ENCODE results near the gene CNOT6L. TPM values are rescaled to one million over a fixed set of nuclear protein-coding genes. Genes with fewer than 3 reads are reported as not detected.

CNOT6L gene
- polyA plus RNA-seq, 1 of the 3 experiments (the other 2 are of a cell fraction) = 2.8 TPM

DNA sequence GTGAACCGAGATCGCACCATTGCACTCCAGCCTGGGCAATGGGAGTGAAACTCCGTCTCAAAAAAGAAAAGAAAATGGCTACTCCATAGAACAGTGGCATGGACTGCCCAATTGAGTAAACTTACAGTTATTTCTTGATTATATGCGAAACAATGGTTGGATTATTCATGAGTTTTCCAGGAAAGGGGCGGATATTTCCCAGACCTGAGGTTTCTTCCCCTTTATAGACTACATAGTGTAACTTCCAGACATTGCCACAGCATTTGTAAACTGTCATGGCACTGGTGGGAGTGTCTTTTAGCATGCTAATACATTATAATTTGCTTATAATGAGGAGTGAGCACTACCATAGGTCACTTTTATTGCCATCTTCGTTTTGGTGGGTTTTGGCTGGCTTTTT, 29.3 kb upstream of the CNOT6L start:
- 89% methylated on average over 6 of the region's 6 CpGs for WGBS (ENCODE audit: low lambda C conversion rate)
- no peak overlapping the region for H3K4me3 ChIP-seq (ENCODE audit: low read depth in 2 of 2, low read length in 1 of 2)
- no peak overlapping the region for H2AFZ ChIP-seq (ENCODE audit: low read depth)
- no peaks in the 10 kb centered on the region for H3K9me2 ChIP-seq
- POLR2A ChIA-PET = no interaction called here
- no peaks in the 10 kb centered on the region for H3K79me2 ChIP-seq (ENCODE audit: insufficient read depth)
- no peaks in the 10 kb centered on the region for H3K4me1 ChIP-seq (ENCODE audit: control insufficient read depth in 1 of 2, insufficient read depth in 2 of 2, low read depth in 1 of 2, low read length in 1 of 2)
- DNase-seq = no peak
- no peak overlapping the region for H3K9ac ChIP-seq
- TF ChIP-seq TEAD4 (IDR thresholded peaks at IDR 0.05; ENCODE audit: borderline replicate concordance, insufficient read depth) (no peak), MEF2A (IDR thresholded peaks at IDR 0.05; ENCODE audit: borderline replicate concordance, low read depth) (no peak), POLR2AphosphoS5 (IDR thresholded peaks at IDR 0.05; ENCODE audit: low read depth, low read length) (no peak), GABPA (IDR thresholded peaks at IDR 0.05; ENCODE audit: low read depth) (no peak), TAF1 (IDR thresholded peaks at IDR 0.05; ENCODE audit: borderline replicate concordance, low read depth, low read length) (no peak), RAD21 (IDR thresholded peaks at IDR 0.05; ENCODE audit: low read length) (no peak), JUND (IDR thresholded peaks at IDR 0.05) (no peak), TCF12 (IDR thresholded peaks at IDR 0.05) (no peak), RCOR1 (IDR thresholded peaks at IDR 0.05; ENCODE audit: low read length) (no peak), YY1 (IDR thresholded peaks at IDR 0.05; ENCODE audit: low read depth) (no peak), SMC3 (IDR thresholded peaks at IDR 0.05; ENCODE audit: low read depth, low read length) (no peak), EZH2phosphoT487 (IDR thresholded peaks at IDR 0.05; ENCODE audit: borderline replicate concordance, low read depth) (no peak)
- TF ChIP-seq, protein P1, sequence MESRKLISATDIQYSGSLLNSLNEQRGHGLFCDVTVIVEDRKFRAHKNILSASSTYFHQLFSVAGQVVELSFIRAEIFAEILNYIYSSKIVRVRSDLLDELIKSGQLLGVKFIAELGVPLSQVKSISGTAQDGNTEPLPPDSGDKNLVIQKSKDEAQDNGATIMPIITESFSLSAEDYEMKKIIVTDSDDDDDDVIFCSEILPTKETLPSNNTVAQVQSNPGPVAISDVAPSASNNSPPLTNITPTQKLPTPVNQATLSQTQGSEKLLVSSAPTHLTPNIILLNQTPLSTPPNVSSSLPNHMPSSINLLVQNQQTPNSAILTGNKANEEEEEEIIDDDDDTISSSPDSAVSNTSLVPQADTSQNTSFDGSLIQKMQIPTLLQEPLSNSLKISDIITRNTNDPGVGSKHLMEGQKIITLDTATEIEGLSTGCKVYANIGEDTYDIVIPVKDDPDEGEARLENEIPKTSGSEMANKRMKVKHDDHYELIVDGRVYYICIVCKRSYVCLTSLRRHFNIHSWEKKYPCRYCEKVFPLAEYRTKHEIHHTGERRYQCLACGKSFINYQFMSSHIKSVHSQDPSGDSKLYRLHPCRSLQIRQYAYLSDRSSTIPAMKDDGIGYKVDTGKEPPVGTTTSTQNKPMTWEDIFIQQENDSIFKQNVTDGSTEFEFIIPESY (IDR thresholded peaks at IDR 0.05; ENCODE audit: borderline replicate concordance, low read depth) = no peak
- TF ChIP-seq, protein P2, sequence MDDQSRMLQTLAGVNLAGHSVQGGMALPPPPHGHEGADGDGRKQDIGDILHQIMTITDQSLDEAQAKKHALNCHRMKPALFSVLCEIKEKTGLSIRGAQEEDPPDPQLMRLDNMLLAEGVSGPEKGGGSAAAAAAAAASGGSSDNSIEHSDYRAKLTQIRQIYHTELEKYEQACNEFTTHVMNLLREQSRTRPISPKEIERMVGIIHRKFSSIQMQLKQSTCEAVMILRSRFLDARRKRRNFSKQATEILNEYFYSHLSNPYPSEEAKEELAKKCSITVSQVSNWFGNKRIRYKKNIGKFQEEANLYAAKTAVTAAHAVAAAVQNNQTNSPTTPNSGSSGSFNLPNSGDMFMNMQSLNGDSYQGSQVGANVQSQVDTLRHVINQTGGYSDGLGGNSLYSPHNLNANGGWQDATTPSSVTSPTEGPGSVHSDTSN (IDR thresholded peaks at IDR 0.05) = no peak
- TF ChIP-seq, protein P3, sequence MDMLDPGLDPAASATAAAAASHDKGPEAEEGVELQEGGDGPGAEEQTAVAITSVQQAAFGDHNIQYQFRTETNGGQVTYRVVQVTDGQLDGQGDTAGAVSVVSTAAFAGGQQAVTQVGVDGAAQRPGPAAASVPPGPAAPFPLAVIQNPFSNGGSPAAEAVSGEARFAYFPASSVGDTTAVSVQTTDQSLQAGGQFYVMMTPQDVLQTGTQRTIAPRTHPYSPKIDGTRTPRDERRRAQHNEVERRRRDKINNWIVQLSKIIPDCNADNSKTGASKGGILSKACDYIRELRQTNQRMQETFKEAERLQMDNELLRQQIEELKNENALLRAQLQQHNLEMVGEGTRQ (IDR thresholded peaks at IDR 0.05; ENCODE audit: borderline replicate concordance, low read depth, low read length) = no peak
- TF ChIP-seq, protein P4, sequence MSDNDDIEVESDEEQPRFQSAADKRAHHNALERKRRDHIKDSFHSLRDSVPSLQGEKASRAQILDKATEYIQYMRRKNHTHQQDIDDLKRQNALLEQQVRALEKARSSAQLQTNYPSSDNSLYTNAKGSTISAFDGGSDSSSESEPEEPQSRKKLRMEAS (IDR thresholded peaks at IDR 0.05; ENCODE audit: low read depth) = no peak
- H3K27me3 ChIP-seq (ENCODE audit: insufficient read depth) = no peaks in the 10 kb centered on the region
- CTCF ChIA-PET = no interaction called here
- no peak overlapping the region for H3K4me2 ChIP-seq
- H3K36me3 ChIP-seq (replicated peaks in 1 of 2; ENCODE audit: control insufficient read depth in 1 of 2, insufficient read depth in 2 of 2, low read length in 1 of 2) = no peaks in the 10 kb centered on the region
- no peaks in the 10 kb centered on the region for H3F3A ChIP-seq (replicated peaks; ENCODE audit: insufficient read depth)
- no peaks in the 10 kb centered on the region for H4K20me1 ChIP-seq (ENCODE audit: insufficient read depth)
- no peak overlapping the region for H3K27ac ChIP-seq (ENCODE audit: low read depth in 2 of 2, low read length in 1 of 2)
- H3K9me3 ChIP-seq = no peaks in the 10 kb centered on the region
